Ramos (cell line): ENCODE data around the gene TOX2.

Source experiments
- in situ Hi-C: fragments of 300-500 bp; cut with MboI; formaldehyde crosslinking; loops from one replicate; pipeline ENCODE4 v1.14.3; 2022; ENCODE audit warnings: low sequenced_read_pairs; ENCODE audit not compliant: unreplicated experiment

TOX2 gene

DNA sequence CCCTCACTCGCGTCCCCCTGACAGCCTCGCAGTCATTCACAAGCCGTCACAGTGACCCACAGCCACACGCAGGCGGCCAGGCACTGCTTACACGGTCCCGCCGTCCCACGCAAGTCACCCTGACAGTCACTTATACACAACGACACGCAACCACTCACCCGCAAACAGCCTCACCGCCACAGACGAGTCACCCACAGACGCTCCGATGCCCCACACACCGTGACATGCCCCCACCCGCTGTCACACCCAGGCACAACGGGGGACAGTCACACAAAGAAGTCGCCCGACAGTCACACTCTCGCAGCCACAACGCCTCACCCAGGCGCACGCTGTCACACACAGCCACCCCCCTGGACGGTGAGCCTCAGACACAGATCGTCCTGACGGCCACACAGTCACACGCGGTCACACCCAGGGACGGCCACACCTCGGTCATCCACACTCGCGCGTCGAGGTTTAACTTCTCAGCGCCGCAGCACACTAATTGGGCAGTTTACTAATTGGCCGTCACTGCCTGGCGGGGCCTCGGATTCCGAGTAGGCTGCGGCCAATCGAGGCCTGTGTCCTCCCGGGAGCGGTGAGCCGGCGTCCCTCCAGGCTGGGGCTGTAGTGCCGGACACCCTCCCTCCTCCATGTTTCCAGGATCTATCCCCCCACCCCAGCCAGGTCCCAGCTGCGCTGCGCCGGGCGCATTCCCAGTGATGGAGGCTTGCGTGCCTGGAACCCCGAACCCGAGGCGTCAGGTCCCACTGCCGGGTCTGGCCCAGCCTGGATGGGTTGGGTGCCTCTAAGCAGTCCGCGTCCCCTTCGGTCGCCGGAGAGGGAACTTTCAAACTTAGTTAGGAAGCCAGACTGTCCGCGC lies 790 bp downstream of the TOX2 start:
- in situ Hi-C loops, result no loop called here

DNA sequence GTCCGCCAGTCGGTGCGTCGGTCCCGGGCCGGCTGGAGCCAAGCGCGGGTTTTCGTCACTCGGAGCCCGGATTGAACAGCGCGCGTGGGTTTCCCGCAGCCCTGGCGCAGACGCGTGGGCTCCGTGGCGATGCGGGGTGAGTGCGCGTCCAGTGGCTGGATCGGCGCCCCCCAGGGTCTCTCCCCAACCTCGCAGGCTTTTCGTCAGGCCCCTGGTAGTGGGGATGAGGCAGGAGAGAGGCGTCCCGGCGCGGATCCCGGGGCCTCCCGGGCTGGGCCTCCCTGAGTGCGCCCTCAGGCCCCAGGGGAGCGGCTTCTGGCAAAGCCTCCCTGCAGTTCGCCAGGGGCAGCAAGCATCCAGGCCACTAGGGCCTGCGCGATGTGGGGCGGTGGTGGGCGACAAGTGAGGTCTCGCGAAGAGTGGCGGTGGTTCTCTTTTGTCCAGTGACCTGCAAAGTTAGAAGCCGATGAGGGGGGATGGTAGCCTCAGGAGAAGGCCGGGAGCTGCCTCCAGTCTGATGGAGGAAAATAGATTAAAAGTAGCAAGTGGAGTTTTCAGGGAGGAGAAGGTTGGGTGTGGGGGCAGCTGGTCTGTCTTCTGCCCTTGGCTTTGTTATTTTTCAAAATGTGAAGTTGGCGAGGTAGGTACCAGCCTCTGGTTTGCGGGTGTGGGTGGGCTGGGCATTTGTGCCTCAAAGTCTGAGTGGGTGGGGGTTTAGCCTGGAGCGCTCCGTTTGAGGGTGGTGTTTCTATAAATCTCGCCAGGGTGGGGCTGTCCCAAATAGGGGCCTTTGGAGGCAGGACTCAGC lies 1.6 kb downstream of the TOX2 start:
- in situ Hi-C loops, result no loop called here

DNA sequence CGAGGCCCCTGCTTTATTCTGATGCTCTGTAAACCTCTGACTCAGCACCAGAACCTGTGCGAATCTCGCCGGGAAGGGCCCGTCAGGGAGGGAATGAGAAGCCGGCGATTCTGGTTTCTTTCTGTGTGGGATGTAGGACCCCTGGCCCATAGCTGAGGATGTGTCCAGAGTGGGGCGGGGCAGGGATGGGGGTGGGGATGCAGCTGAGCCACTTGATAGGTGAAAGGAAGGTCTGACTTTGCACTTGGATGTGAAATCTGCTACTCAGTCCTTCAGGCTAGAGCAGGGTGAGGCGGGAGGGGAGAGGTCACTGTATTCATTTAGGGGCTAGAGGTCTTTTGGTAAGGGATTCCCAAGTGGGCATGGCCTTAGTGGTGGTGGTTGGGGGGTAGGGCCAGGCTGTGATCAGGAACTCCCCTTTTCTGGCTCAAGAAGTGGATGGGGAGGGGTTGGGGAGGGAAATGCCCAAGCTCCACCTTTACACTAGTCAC lies 2.3 kb downstream of the TOX2 start:
- in situ Hi-C loops, result no loop called here

DNA sequence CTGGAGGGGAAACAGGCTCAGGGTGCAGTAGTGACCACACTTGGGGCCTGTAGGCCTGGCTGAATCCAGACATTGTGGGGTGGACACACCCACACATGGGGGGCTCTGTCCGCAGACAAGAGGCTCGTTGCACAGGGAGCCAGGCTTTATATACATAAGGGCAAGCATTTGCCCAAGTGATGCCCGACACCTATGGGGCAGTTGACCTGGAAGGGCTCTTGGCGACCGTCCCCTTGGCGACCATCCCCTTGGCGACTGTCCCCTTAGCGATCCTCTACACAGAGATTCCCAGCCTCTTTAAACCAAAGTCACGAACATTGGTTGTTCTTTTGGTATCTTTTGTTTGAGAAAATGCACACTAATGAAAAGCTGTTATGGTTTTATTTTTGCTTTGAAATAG lies 2.7 kb downstream of the TOX2 start:
- in situ Hi-C loops, result no loop called here

DNA sequence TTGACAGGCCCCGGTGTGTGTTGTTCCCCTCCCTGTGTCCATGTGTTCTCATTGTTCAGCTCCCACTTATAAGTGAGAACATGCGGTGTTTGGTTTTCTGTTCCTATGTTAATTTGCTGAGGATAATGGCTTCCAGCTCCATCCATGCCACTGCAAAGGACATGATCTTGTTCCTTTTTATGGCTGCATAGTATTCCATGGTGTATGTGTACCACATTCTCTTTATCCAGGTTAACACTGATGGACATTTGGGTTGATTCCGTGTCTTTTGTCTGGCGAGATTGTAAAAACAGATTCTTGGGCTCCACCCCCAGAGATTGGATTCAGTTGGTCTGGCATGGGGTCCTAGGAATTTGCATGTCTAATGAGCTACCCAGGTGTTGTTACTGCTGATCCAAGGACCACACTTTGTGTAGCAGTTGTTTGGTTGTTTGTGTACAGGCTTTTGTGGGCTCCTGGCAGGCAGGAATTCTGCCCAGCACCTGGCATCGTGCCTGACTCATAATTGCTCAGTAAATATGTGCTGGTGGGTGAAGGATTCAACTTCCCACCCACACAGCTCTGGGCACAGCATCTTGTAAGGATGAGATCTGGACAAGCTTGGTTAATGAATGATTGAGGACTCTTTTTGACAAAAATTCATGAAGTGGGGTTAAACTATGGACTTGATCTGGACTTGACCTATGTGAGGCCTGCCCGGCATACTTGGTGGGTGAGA lies 5.2 kb downstream of the TOX2 start:
- in situ Hi-C loops, result no loop called here

DNA sequence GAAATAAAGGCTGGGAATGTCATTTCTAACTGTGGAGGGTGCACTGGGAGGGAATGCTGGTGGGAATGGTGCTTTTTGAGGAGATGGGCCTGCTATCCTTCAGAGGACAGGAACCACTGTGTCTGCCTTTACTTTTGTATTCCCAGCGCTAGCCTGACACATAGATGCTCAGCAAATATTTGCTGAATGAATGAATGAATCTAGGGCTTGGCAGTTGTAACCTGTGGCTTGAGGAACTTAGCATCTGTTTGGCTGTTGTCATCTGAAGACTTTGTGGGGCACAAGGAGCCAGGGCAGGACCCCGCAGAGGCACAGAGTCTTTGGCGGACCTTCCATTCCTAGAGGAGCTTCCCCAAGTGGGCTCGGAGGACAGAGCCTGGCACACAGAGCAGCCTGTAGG lies 6.1 kb downstream of the TOX2 start:
- in situ Hi-C loops, result no loop called here

DNA sequence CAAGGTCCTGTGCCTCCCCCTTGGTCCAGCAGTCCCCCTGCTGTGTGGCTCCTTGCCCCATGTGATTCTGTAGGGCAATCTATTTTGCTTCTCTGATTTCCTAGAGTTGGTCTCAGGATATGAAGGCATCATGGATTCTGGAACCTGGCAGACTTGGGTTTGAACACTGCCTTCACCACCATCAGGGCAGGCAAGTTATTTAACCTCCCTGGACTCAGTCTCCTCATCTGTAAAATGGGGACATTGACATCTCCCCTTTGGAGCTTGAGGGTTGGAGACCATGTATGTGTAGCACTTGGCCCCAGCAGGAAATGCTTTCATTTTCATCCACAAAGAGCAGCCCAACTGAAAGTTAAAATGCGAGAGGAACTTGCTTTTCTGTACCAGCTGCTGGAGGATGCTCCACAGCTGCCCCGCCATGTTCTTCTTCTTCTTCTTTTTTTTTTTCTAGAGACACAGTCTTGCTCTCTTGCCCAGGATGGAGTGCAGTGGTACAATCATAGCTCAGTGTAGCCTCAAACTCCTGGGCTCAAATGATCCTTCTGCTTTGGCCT lies 6.7 kb downstream of the TOX2 start:
- in situ Hi-C loops, result no loop called here

DNA sequence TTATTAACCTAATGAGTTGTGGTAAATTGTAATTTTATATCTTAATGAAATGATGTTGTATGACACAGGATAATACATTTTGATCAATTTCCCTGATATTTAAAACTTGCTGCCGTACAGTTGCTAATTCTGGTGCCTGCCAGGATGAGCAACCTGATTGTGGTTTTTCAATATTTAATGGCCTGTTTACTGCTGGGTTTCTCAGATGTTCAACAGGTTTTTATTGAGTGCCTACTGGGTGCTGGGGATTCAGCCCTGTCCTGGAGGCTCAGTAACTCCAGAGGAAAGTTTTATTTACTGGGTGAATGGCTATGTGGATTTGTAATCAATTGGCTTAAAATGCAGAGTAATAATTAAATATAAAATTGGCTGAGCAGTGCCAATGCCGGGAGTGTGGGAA lies 8.0 kb downstream of the TOX2 start:
- in situ Hi-C loops, result no loop called here

DNA sequence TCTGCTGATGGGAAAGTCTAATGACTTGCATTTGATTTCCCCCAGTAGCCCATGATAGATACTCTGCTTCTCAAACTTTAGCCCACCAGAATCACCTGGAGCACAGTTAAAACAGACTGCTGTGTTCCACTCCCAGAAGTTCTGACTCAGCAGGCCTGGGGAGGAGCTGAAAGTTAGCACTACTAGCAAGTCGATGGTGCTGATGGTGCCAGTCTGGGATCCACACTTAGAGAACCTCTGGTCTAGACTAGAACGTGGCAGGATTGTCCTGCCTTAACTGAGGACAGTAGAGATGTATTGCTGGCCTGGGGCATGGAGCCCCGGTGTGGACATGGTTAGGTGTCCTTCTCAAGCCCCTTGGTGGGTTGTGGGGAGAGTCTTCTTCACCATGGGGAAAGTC lies 8.7 kb downstream of the TOX2 start:
- in situ Hi-C loops, result no loop called here

DNA sequence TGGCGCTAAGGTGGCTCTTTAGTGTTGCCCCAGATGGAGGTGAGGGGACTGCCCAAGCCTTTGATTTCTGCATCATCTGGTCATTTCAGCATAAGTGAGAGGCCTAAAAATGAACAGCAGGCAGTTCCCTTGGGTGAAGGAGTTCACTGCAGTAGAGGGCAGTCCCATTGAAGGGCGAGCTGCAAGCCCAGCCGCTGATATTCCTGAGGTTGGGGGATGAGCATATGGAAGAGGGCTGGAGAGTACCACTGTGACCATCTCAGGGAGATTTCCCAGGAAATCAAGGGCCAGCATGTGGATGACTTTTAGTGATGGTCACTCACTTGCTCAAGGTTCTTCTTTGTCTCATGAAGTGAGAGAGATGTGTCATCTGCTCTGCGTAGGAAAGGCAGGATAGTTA lies 9.3 kb downstream of the TOX2 start:
- in situ Hi-C loops, result no loop called here

DNA sequence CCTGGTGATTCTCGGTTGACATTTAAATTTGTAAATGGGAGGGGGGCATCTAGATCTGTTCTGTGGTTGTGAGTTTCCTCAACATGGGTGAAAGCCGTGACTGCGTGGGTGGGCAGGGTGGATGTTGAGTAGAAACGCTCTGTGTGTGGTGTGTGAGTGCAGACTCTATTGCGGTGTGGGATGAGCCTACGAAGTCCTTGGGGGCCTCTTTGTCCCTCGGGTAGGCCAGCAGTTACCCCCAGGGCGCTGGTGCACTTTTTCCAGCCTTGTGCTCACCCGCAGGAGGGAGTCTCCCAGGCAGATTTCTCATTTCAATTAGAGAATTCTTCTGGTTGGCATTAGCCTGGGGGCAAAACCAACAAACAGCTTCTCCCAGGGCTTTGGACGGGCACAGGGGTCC lies 10.6 kb downstream of the TOX2 start:
- in situ Hi-C loops, result no loop called here

DNA sequence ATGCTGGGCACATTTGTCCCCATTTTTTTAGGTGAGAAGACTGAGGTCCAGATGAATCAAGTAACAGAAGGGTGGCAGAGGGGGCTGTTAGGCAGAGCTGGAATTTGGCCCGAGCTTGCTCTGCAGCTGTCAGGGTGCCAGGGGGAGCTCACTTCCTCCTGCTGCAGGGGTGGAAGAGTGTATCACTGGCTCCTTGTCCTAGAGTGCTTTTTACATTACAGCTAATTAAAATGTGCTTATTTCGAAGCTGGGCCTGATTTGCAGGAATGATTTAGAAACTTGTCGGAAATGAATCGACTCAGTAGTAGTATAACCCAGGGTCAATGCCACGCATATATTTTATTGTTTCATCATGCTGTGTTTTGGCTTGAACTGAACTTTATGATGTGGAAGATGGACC lies 11.1 kb downstream of the TOX2 start:
- in situ Hi-C loops, result no loop called here

DNA sequence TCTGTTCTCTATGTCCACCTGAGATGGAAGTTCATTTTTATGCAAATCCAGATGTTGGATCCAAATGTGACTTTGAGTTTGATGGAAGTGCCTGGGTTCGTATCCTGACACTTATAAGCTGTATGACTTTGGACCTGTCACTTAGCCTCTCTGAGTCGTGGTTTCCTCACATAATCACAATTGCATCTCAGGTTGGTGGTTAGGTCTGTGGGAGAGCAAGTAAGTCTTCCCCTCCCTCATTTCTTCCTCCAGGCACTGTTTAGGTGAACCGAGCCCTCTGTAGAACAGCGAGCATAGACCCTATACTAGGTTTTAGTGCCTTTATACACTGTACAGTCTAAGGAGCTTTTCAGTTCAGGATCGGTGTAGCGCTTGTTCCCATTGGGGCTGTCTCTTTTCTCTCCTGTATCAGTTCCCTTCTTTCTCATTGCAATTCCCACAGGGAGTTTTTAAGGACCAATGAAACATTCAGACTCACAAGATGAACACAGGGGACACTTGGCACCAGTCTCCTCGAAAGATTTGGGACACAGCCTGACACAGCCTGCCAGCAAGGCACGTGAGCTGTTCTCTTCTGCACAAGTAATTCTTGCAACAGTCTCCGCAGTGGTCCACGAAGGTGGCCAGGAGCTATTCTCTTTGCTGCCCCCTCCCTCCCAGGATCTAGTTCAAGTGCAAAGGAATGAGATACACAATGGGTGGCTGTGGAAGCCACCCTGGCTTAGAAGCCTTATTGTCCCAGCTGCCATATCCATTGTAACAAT lies 11.8 kb downstream of the TOX2 start:
- in situ Hi-C loops, result no loop called here

DNA sequence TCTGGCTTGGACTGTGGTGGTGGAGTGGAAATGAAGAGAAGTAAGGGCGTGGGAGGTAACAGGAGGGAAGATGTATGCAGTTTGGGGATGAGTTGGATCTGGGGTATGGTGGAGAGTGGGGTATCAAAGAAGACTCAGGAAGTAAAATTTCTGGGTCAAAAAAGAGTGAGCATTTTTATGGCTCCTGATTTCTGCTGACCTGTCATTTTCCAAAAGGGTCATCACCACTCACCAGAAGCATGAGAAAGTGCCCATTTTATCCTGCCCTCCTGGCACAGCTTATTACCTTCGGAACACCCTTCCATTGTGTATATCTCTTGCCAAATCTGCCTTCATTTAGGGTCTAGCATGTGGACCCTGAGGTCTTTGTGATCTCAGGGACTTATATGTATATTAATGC lies 17.3 kb downstream of the TOX2 start:
- in situ Hi-C loops, result no loop called here

DNA sequence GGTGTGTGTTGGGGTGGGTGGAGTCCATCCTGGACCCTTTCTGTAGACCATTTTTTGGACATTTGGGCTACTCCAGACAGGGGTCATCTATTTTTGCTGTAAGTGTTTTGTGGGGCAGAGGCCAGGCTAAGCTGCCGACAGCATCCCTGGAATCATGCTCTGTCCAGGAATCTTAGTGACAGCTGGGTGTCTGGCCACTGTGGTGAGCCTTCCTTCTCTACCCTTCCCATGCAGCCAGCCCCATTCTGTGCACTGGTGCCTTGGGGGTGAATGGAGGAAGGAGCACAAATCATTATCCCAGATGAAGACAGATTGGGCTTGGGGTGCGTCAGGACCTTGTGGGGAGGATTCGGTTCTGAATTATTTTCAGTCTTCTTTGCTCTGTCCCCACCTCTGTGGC lies 20.2 kb downstream of the TOX2 start:
- in situ Hi-C loops, result no loop called here

DNA sequence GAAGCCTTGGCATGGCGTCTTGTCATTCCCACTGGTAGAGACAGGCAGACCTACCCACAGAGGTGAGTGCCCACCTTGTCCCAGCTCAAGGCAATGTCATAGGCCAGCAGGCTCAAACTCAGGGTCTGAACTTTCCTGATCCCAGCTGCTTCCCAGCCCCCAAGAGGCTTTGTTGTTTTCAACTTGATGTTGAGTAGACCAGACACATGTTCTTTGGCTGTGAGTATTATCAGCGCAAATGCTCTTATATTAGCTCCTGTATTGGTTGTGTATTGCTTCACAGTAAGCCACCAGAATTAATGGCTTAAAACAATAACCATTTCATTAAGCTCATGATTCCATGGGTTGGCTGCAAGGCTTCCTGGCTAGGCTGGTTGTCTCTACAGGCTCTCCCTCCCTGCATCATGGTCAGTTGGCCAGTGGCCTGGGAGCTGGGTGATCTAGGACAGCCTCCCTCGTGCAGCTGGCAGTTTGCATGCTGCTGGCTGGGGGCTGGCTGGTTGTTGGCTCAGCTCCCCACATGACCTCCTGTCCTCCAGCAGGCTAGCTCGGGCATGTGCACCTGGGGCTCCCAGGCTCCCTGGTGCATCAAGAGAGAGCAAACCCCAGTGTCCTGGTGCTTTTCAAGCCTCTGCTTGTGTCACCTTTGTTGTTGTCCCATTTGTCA lies 21.6 kb downstream of the TOX2 start:
- in situ Hi-C loops, result no loop called here

DNA sequence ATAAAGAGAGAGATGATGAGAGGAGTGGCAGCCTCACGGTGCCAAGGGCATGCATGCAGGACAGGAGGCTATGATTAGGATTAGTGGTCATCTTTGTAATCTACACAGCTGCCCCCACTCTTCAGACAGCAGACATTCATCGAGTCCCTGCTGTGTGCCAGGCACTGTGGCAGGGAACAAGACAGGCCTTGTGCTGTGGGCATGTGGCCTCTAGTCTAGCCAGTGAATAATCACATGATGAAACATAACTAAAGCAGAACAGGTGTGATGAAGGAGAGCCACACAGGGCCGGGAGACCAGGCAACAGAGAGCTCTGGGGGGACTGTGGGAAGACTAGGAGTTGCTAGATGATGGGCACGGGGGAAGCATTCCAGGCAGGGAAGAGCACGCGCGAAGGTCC lies 22.2 kb downstream of the TOX2 start:
- in situ Hi-C loops, result no loop called here

DNA sequence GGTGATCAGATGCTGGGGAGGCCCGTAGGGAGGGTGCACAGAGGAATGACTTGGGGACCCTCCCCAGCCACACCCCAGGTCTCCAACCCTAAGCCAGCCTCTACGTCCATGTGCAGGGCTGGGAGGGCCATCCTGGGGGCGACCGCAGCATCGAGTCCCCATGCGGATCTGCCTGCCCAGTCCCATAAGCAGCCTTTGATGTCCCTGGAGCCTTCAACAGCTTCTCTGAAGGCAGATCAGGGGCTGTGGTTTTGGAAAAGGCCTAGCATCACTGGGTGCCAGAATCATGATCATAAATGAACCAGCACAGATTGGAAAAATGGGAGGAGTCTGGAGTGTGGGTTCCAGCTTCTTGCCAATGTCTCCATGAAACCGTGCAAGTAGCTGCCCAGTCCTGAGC lies 22.9 kb downstream of the TOX2 start:
- in situ Hi-C loops, result no loop called here

DNA sequence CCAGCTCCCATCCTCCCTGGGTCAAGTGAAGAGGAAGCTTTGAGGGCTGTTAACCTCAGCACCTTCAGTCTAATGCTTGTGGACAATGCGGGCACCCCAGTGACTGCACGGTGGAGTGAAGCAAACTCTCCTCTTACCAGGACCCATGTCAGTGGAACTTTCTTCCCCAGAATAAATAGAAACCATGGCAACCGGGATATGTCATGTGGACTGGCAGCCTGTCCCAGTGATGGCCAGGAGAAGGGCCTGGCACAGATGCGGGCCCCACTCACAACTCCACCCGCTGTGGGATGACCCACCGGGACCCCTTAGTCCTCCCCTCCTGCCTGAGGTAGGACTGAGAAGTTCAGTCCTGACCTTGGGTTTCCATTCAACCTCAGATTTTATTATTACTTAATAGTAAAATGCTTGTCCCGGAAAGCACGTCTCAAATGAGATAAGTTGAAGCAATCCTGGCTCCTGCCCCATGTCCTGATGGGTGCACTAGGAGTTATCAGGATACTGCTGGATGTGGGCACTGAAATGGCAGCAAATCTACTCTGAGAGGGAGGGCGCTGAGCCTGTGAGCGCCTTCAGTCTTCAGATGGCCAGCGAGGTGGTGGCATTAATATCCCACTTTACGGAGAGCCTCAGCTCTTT lies 23.5 kb downstream of the TOX2 start:
- in situ Hi-C loops, result no loop called here
